Tibial nerve (tissue), 4 donors: ENCODE results near the gene BHLHE41. TPM values are rescaled to one million over a fixed set of nuclear protein-coding genes. Genes with fewer than 3 reads are reported as not detected.
A peak's percentile ranks its signal among the peaks of the same experiment; 100 is the strongest.

Source experiments
- DNase-seq, 2 donors: peaks; one replicate each; pipeline ENCODE4 v3.0.0-alpha.2; 2019; ENCODE audit warnings: low spot score in 2 of 2
- H3K27ac ChIP-seq, 4 donors: fragments of 200-600 bp; sonication (generic) in 3 of 4; one replicate each; pipeline ENCODE4 v1.5.1; 2017 to 2019; ENCODE audit warnings: mild to moderate bottlenecking in 1 of 4
- H3K27me3 ChIP-seq, 2 donors: fragments of 200-600 bp; sonication (generic) in 1 of 2; one replicate each; pipeline versions ENCODE4 v1.5.1 to v1.6.0; 2017 to 2019
- H3K36me3 ChIP-seq, 3 donors: fragments of 200-600 bp; sonication (generic); one replicate each; pipeline ENCODE4 v1.5.1; 2018 to 2019
- H3K4me1 ChIP-seq, 4 donors: fragments of 200-600 bp; sonication (generic) in 3 of 4; one replicate each; pipeline ENCODE4 v1.5.1; 2017 to 2019
- H3K4me3 ChIP-seq, 4 donors: fragments of 200-600 bp; sonication (generic) in 3 of 4; one replicate each; pipeline ENCODE4 v1.5.1; 2017 to 2019; ENCODE audit warnings: mild to moderate bottlenecking in 1 of 4, moderate library complexity in 1 of 4
- H3K9me3 ChIP-seq, 4 donors: fragments of 200-600 bp; sonication (generic) in 3 of 4; one replicate each; pipeline ENCODE4 v1.5.1; 2017 to 2019
- CTCF ChIP-seq, 5 experiments: fragments of 200-600 bp in 3 of 5; fragments of 450-650 bp in 2 of 5; sonication (generic) in 3 of 5; IDR thresholded peaks; one replicate each; pipeline ENCODE4 v1.5.1; 2016 to 2019; ENCODE audit warnings: antibody characterized with exemption in 5 of 5, mild to moderate bottlenecking in 3 of 5, moderate library complexity in 2 of 5
- EP300 ChIP-seq, 2 donors: sonication (generic); formaldehyde crosslinking; IDR thresholded peaks; one replicate each; pipeline ENCODE4 v1.6.1; 2017; ENCODE audit warnings: antibody characterized with exemption in 2 of 2, mild to moderate bottlenecking in 1 of 2
- POLR2A ChIP-seq, 2 donors: fragments of 450-650 bp; IDR thresholded peaks; one replicate each; pipeline ENCODE4 v1.6.1; 2017; ENCODE audit warnings: antibody characterized with exemption in 2 of 2, mild to moderate bottlenecking in 2 of 2, moderate library complexity in 2 of 2
- WGBS, 2 donors: methylation state at CpG; one replicate each; pipeline ENCODE4 v1.1.5; 2018; 5-methylcytosine and 5-hydroxymethylcytosine counted together
- total RNA-seq, 4 donors: library from RNA; depleted of rRNA; stranded (reverse); fragments of >200 nt; gene quantifications; one replicate each; pipeline ENCODE4 v1.1.0, GENCODE V29; 2016

BHLHE41 gene
- total RNA-seq, 4 donors from 2014 or later, result 6.5 to 12.7 (median 9.9) TPM

- DNase-seq, result no peak
- TF ChIP-seq CTCF (IDR thresholded peaks at IDR 0.05), result no peak
- TF ChIP-seq EP300 (IDR thresholded peaks at IDR 0.05), result peak in 1 of 2 donors; percentile 42
- TF ChIP-seq POLR2A (IDR thresholded peaks at IDR 0.05), result no peak
- H3K27me3 ChIP-seq, result no peaks in the 10 kb centered on the region
- peak overlapping the region in 2 of 4 donors; percentile 66 to 69 for H3K27ac ChIP-seq
- H3K4me1 ChIP-seq, result peaks cover 0 to 14% (median 0%) of the 10 kb centered on the region in 4 donors
- WGBS, 2 donors, result 45 to 48% methylated on average over 5 of the region's 5 CpGs
- no peaks in the 10 kb centered on the region for H3K9me3 ChIP-seq
- H3K4me3 ChIP-seq, result no peak overlapping the region
- no peaks in the 10 kb centered on the region for H3K36me3 ChIP-seq
Measured at GRCh38 chr12:26135010-26135420, 10.2 kb upstream of the BHLHE41 start.

GRCh38 chr12:26134540-26134939, 9.7 kb upstream of the BHLHE41 start:
- no peak for DNase-seq
- Histone ChIP-seq H3K36me3 (no peaks in the 10 kb centered on the region), H3K27ac (peak overlapping the region in 2 of 4 donors; percentile 66 to 69), H3K4me3 (no peak overlapping the region), H3K27me3 (no peaks in the 10 kb centered on the region), H3K9me3 (no peaks in the 10 kb centered on the region), H3K4me1 (peaks cover 0 to 14% (median 0%) of the 10 kb centered on the region in 4 donors)
- TF ChIP-seq EP300 (IDR thresholded peaks at IDR 0.05), result no peak

- no peak for TF ChIP-seq EP300 (IDR thresholded peaks at IDR 0.05)
- TF ChIP-seq POLR2A (IDR thresholded peaks at IDR 0.05), result no peak
- TF ChIP-seq CTCF (IDR thresholded peaks at IDR 0.05), result no peak
Measured at GRCh38 chr12:26133521-26133920, 8.7 kb upstream of the BHLHE41 start.

GRCh38 chr12:26132866-26133265, 8.0 kb upstream of the BHLHE41 start:
- WGBS, 2 donors, result 84 to 88% methylated on average over 1 of the region's 1 CpG

More at GRCh38 chr12:26133521-26133920, 8.7 kb upstream of the BHLHE41 start:
- Histone ChIP-seq H3K4me1 (peaks cover 0 to 14% (median 0%) of the 10 kb centered on the region in 4 donors), H3K9me3 (no peaks in the 10 kb centered on the region), H3K27ac (no peak overlapping the region), H3K36me3 (no peaks in the 10 kb centered on the region), H3K27me3 (no peaks in the 10 kb centered on the region), H3K4me3 (no peak overlapping the region)
- no peak for DNase-seq

GRCh38 chr12:26131936-26132335, 7.1 kb upstream of the BHLHE41 start:
- H3K9me3 ChIP-seq, result no peaks in the 10 kb centered on the region
- H3K27ac ChIP-seq, result no peak overlapping the region
- peaks cover 0 to 17% (median 2%) of the 10 kb centered on the region in 4 donors for H3K4me1 ChIP-seq
- no peak overlapping the region for H3K4me3 ChIP-seq
- no peaks in the 10 kb centered on the region for H3K36me3 ChIP-seq
- TF ChIP-seq EP300 (IDR thresholded peaks at IDR 0.05) (no peak), CTCF (IDR thresholded peaks at IDR 0.05) (no peak), POLR2A (IDR thresholded peaks at IDR 0.05) (no peak)
- no peak for DNase-seq
- H3K27me3 ChIP-seq, result no peaks in the 10 kb centered on the region
- 67 to 76% methylated on average over 1 of the region's 1 CpG for WGBS, 2 donors

More at GRCh38 chr12:26132866-26133265, 8.0 kb upstream of the BHLHE41 start:
- no peak overlapping the region for H3K4me3 ChIP-seq
- H3K36me3 ChIP-seq, result no peaks in the 10 kb centered on the region
- no peaks in the 10 kb centered on the region for H3K27me3 ChIP-seq
- no peak overlapping the region for H3K27ac ChIP-seq
- peaks cover 0 to 14% (median 0%) of the 10 kb centered on the region in 4 donors for H3K4me1 ChIP-seq
- no peaks in the 10 kb centered on the region for H3K9me3 ChIP-seq
- DNase-seq, result no peak
- TF ChIP-seq POLR2A (IDR thresholded peaks at IDR 0.05) (no peak), CTCF (IDR thresholded peaks at IDR 0.05) (no peak), EP300 (IDR thresholded peaks at IDR 0.05) (no peak)

- Histone ChIP-seq H3K27me3 (no peaks in the 10 kb centered on the region), H3K4me3 (no peak overlapping the region), H3K27ac (no peak overlapping the region), H3K9me3 (no peaks in the 10 kb centered on the region), H3K36me3 (no peaks in the 10 kb centered on the region), H3K4me1 (peaks cover 0 to 18% (median 3%) of the 10 kb centered on the region in 4 donors)
- TF ChIP-seq EP300 (IDR thresholded peaks at IDR 0.05) (peak in 1 of 2 donors; percentile 9), CTCF (IDR thresholded peaks at IDR 0.05) (no peak)
- no peak for DNase-seq
- WGBS, 2 donors, result 84 to 85% methylated on average over 3 of the region's 3 CpGs
Measured at GRCh38 chr12:26130728-26131127, 5.9 kb upstream of the BHLHE41 start.
